Peyer's patch (tissue), 4 donors: Measurements from ENCODE around the gene SGO2. TPM values are rescaled to one million over a fixed set of nuclear protein-coding genes. Genes with fewer than 3 reads are reported as not detected.

Source experiments
- DNase-seq, 3 donors: peaks; one replicate each; pipeline ENCODE4 v3.0.0-alpha.2; 2017 to 2019
- H3K27ac ChIP-seq, 4 donors: fragments of 200-600 bp; sonication (generic); one replicate each; pipeline ENCODE4 v1.5.1; 2016 to 2019
- H3K27me3 ChIP-seq, 2 donors: fragments of 200-600 bp; sonication (generic); one replicate each; pipeline ENCODE4 v1.5.1; 2019
- H3K36me3 ChIP-seq, 3 donors: fragments of 200-600 bp; sonication (generic); one replicate each; pipeline ENCODE4 v1.5.1; 2016 to 2019
- H3K4me1 ChIP-seq, 4 donors: fragments of 200-600 bp; sonication (generic); one replicate each; pipeline ENCODE4 v1.5.1; 2016 to 2019
- H3K4me3 ChIP-seq, 4 donors: fragments of 200-600 bp; sonication (generic); 1 replicate in 3 of 4; 2 replicates in 1 of 4; pipeline ENCODE4 v1.5.1; 2016 to 2019; ENCODE audit warnings: mild to moderate bottlenecking in 1 of 4
- H3K9me3 ChIP-seq, 4 donors: fragments of 200-600 bp; sonication (generic); one replicate each; pipeline ENCODE4 v1.5.1; 2016 to 2019; ENCODE audit warnings: mild to moderate bottlenecking in 1 of 4
- POLR2A ChIP-seq, 2 donors: fragments of 450-650 bp; IDR thresholded peaks; one replicate each; pipeline ENCODE4 v1.5.1; 2017; ENCODE audit warnings: antibody characterized with exemption in 2 of 2, mild to moderate bottlenecking in 2 of 2, moderate library complexity in 2 of 2
- total RNA-seq, 4 donors: library from RNA; depleted of rRNA; stranded (reverse); fragments of >200 nt; gene quantifications; one replicate each; pipeline ENCODE4 v1.1.0, GENCODE V29; 2016
- TF ChIP-seq, protein P1 (sequence below), 6 experiments: fragments of 450-650 bp in 4 of 6; fragments of 200-600 bp in 2 of 6; sonication (generic) in 1 of 6; IDR thresholded peaks; one replicate each; pipeline ENCODE4 v1.5.1; 2017 to 2019; ENCODE audit warnings: antibody characterized with exemption in 6 of 6, mild to moderate bottlenecking in 3 of 6, moderate library complexity in 1 of 6

Gene SGO2
- total RNA-seq, 4 donors from 2014 or later: 2.5 to 10.0 (median 6.7) TPM

- peaks cover 0 to 7% (median 0%) of the 10 kb centered on the region in 4 donors for H3K4me1 ChIP-seq
- H3K9me3 ChIP-seq: no peaks in the 10 kb centered on the region
- H3K27me3 ChIP-seq: no peaks in the 10 kb centered on the region
- H3K36me3 ChIP-seq: no peaks in the 10 kb centered on the region
- no peak for DNase-seq
- H3K27ac ChIP-seq: no peak overlapping the region
- no peak overlapping the region for H3K4me3 ChIP-seq
- no peak for TF ChIP-seq POLR2A (IDR thresholded peaks at IDR 0.05)
- TF ChIP-seq, protein P1, sequence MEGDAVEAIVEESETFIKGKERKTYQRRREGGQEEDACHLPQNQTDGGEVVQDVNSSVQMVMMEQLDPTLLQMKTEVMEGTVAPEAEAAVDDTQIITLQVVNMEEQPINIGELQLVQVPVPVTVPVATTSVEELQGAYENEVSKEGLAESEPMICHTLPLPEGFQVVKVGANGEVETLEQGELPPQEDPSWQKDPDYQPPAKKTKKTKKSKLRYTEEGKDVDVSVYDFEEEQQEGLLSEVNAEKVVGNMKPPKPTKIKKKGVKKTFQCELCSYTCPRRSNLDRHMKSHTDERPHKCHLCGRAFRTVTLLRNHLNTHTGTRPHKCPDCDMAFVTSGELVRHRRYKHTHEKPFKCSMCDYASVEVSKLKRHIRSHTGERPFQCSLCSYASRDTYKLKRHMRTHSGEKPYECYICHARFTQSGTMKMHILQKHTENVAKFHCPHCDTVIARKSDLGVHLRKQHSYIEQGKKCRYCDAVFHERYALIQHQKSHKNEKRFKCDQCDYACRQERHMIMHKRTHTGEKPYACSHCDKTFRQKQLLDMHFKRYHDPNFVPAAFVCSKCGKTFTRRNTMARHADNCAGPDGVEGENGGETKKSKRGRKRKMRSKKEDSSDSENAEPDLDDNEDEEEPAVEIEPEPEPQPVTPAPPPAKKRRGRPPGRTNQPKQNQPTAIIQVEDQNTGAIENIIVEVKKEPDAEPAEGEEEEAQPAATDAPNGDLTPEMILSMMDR (IDR thresholded peaks at IDR 0.05): no peak
Observed at GRCh38 chr2:200584639-200585038, 58.6 kb downstream of the SGO2 start.

- Histone ChIP-seq H3K4me1 (peaks cover 0 to 7% (median 0%) of the 10 kb centered on the region in 4 donors), H3K4me3 (peak overlapping the region; percentile 34 to 59 (median 50)), H3K27me3 (no peaks in the 10 kb centered on the region), H3K36me3 (no peaks in the 10 kb centered on the region), H3K9me3 (no peaks in the 10 kb centered on the region), H3K27ac (peak overlapping the region in 1 of 4 donors; percentile 48)
- TF ChIP-seq, protein P1 (IDR thresholded peaks at IDR 0.05): no peak
- TF ChIP-seq POLR2A (IDR thresholded peaks at IDR 0.05): no peak
- DNase-seq: no peak
Observed at GRCh38 chr2:200585340-200585729, 59.3 kb downstream of the SGO2 start.

DNA sequence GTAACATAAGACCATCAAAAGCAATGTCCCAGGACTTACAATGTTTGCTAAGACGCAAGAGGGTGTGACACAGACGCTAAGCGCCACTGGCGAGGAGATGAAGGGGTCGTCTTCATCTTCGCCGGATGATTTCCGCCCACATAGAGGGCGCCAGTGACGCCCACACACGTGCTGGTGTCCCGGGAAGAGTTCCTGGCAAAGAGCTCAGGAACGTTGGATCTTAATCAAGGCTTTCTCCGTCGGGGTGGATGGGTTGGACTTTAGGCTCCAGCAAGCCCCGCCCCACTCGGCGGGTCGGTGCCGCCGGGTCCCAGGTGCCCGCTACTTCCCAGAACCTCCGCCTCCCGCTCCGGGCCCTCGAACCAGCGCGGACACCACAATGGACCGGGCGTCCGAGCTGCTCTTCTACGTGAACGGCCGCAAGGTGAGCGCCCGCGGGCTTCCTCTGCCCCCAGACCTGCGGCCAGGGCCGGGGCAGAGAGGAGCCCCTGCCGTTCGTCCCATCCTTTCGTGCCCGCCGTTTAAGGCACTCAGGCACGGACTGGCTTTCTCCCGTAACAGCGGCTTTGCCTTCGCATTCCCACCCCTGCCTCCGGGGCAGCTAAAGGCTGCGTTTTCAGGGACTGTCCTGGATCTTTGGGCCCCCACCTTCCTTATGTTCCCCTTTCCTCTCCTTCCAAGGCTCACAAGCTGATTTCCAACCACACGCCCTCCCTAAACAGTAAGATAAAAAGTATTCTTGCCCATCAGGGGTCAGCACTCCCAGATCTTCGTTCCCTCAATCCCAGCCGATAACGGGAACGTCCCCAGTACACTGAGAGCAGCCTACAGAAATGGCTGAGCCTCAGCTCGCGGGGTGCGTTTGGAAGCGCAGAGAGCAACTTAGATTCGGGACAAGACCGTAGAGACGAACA lies 60.0 kb downstream of the SGO2 start, which contains the start of gene AOX1:
Gene AOX1, plus strand, starts transcription at position 285 of the 914 bp plus-strand sequence. Its CDS starts 95 bp downstream, at position 380.
- Histone ChIP-seq H3K27ac (peak within 1 kb of the TSS; percentile 33 to 70 (median 45)), H3K9me3 (no peaks in the 10 kb centered on the region), H3K27me3 (no peaks in the 10 kb centered on the region), H3K36me3 (no peaks in the 10 kb centered on the region), H3K4me1 (peaks cover 0 to 7% (median 0%) of the 10 kb centered on the region in 4 donors), H3K4me3 (peak within 1 kb of the TSS; percentile 34 to 59 (median 50))
- DNase-seq: peak; percentile 18 to 75 (median 65)
- TF ChIP-seq POLR2A (IDR thresholded peaks at IDR 0.05): no peak
- TF ChIP-seq, protein P1 (IDR thresholded peaks at IDR 0.05): no peak

GRCh38 chr2:200586644-200586975 lies 60.6 kb downstream of the SGO2 start:
- peaks cover 0 to 7% (median 0%) of the 10 kb centered on the region in 4 donors for H3K4me1 ChIP-seq
- peak overlapping the region in 3 of 4 donors; percentile 44 to 59 (median 57) for H3K4me3 ChIP-seq

GRCh38 chr2:200587007-200587616 lies 61.1 kb downstream of the SGO2 start:
- Histone ChIP-seq H3K9me3 (no peaks in the 10 kb centered on the region), H3K36me3 (no peaks in the 10 kb centered on the region), H3K4me1 (peaks cover 0 to 7% (median 0%) of the 10 kb centered on the region in 4 donors), H3K27me3 (no peaks in the 10 kb centered on the region), H3K4me3 (peak overlapping the region in 1 of 4 donors; percentile 59), H3K27ac (no peak overlapping the region)
- no peak for TF ChIP-seq POLR2A (IDR thresholded peaks at IDR 0.05)
- TF ChIP-seq, protein P1 (IDR thresholded peaks at IDR 0.05): no peak
- DNase-seq: no peak

More at GRCh38 chr2:200586644-200586975, 60.6 kb downstream of the SGO2 start:
- Histone ChIP-seq H3K27me3 (no peaks in the 10 kb centered on the region), H3K27ac (peak overlapping the region; percentile 28 to 70 (median 45)), H3K9me3 (no peaks in the 10 kb centered on the region), H3K36me3 (no peaks in the 10 kb centered on the region)
- TF ChIP-seq POLR2A (IDR thresholded peaks at IDR 0.05): no peak
- TF ChIP-seq, protein P1 (IDR thresholded peaks at IDR 0.05): no peak
- no peak for DNase-seq
